Gastroesophageal sphincter (tissue), 4 donors: Measurements from ENCODE around the gene HSPBP1. TPM values are rescaled to one million over a fixed set of nuclear protein-coding genes. Genes with fewer than 3 reads are reported as not detected.

ENCODE experiments used
- ATAC-seq: fragments of 150-250 bp; one replicate; pipeline ENCODE4 v1.9.1; 2016; ENCODE audit warnings: mild to moderate bottlenecking, moderate library complexity
- H3K27ac ChIP-seq, 4 donors: fragments of 200-600 bp; sonication (generic) in 3 of 4; 1 replicate in 3 of 4; 2 replicates in 1 of 4; pipeline ENCODE4 v1.5.1; 2016 to 2019
- H3K27me3 ChIP-seq: fragments of 200-600 bp; sonication (generic); one replicate; pipeline ENCODE4 v1.5.1; 2019
- H3K36me3 ChIP-seq, 2 donors: fragments of 200-600 bp; sonication (generic); one replicate each; pipeline ENCODE4 v1.5.1; 2019; ENCODE audit warnings: control low read depth in 1 of 2
- H3K4me1 ChIP-seq, 3 donors: fragments of 200-600 bp; sonication (generic); 1 replicate in 2 of 3; 2 replicates in 1 of 3; pipeline ENCODE4 v1.5.1; 2016 to 2019; ENCODE audit warnings: control low read depth in 2 of 3
- H3K4me3 ChIP-seq, 2 donors: fragments of 200-600 bp; sonication (generic); one replicate each; pipeline ENCODE4 v1.5.1; 2019; ENCODE audit warnings: mild to moderate bottlenecking in 1 of 2, moderate library complexity in 1 of 2
- H3K9me3 ChIP-seq, 3 donors: fragments of 200-600 bp; sonication (generic); one replicate each; pipeline ENCODE4 v1.5.1; 2017 to 2019; ENCODE audit warnings: control low read depth in 2 of 3
- CTCF ChIP-seq, 4 experiments: fragments of 200-600 bp in 2 of 4; fragments of 450-650 bp in 2 of 4; sonication (generic) in 1 of 4; IDR thresholded peaks; one replicate each; pipeline ENCODE4 v1.5.1; 2017 to 2019; ENCODE audit warnings: antibody characterized with exemption in 4 of 4, mild to moderate bottlenecking in 2 of 4, moderate library complexity in 2 of 4
- EP300 ChIP-seq: sonication (generic); formaldehyde crosslinking; IDR thresholded peaks from one replicate; pipeline ENCODE4 v1.6.1; 2017; ENCODE audit warnings: antibody characterized with exemption, mild to moderate bottlenecking
- POLR2A ChIP-seq, 2 donors: fragments of 450-650 bp; IDR thresholded peaks; one replicate each; pipeline ENCODE4 v1.6.1; 2017; ENCODE audit warnings: antibody characterized with exemption in 2 of 2, mild to moderate bottlenecking in 2 of 2, moderate library complexity in 1 of 2
- POLR2AphosphoS5 ChIP-seq: sonication (generic); formaldehyde crosslinking; IDR thresholded peaks from one replicate; pipeline ENCODE4 v1.6.1; 2017; ENCODE audit warnings: antibody characterized with exemption
- WGBS, 2 donors: methylation state at CpG; one replicate each; pipeline ENCODE4 v1.1.5; 2018; ENCODE audit warnings: low coverage in 1 of 2; 5-methylcytosine and 5-hydroxymethylcytosine counted together
- total RNA-seq, 4 donors: library from RNA; depleted of rRNA; stranded (reverse); fragments of >200 nt; gene quantifications; one replicate each; pipeline ENCODE4 v1.1.0, GENCODE V29; 2016

HSPBP1 gene
- total RNA-seq, 4 donors from 2014 or later, result 20.9 to 37.1 (median 26.5) TPM

- H3K36me3 ChIP-seq, result peaks cover 0 to 50% of the 10 kb centered on the region in 2 donors
- H3K27ac ChIP-seq, result no peak overlapping the region
- H3K27me3 ChIP-seq, result no peaks in the 10 kb centered on the region
- 84% methylated on average over 5 of the region's 9 CpGs; no CpG with 5 or more reads in 1 of the 2 donors for WGBS, 2 donors
- H3K9me3 ChIP-seq, result no peaks in the 10 kb centered on the region
- no peak overlapping the region for H3K4me3 ChIP-seq
- H3K4me1 ChIP-seq, result peaks cover 0 to 67% (median 16%) of the 10 kb centered on the region in 3 donors
- ATAC-seq, result no peak
- TF ChIP-seq EP300, result no peak
- no peak for TF ChIP-seq POLR2AphosphoS5
- TF ChIP-seq POLR2A (IDR thresholded peaks at IDR 0.05), result no peak
- no peak for TF ChIP-seq CTCF (IDR thresholded peaks at IDR 0.05)
These were observed 31.2 kb downstream of the HSPBP1 start for GRCh38 chr19:55248704-55249103.

GRCh38 chr19:55248166-55248675 lies 31.7 kb downstream of the HSPBP1 start:
- no peaks in the 10 kb centered on the region for H3K9me3 ChIP-seq
- peaks cover 0 to 62% (median 16%) of the 10 kb centered on the region in 3 donors for H3K4me1 ChIP-seq
- H3K36me3 ChIP-seq, result peaks cover 0 to 52% of the 10 kb centered on the region in 2 donors
- no peak overlapping the region for H3K27ac ChIP-seq
- no peaks in the 10 kb centered on the region for H3K27me3 ChIP-seq
- WGBS, 2 donors, result 61 to 67% methylated on average over 2 to 3 of the region's 10 CpGs
- ATAC-seq, result no peak
- TF ChIP-seq POLR2A (IDR thresholded peaks at IDR 0.05), result no peak
- H3K4me3 ChIP-seq, result no peak overlapping the region

GRCh38 chr19:55247621-55248099 lies 32.2 kb downstream of the HSPBP1 start:
- WGBS, 2 donors, result 14 to 30% methylated on average over 1 to 4 of the region's 10 CpGs
- peak; percentile 31 for ATAC-seq

GRCh38 chr19:55246462-55247451 lies 33.2 kb downstream of the HSPBP1 start:
- peaks cover 0 to 64% of the 10 kb centered on the region in 2 donors for H3K36me3 ChIP-seq
- 90 to 96% methylated on average over 4 to 10 of the region's 40 CpGs for WGBS, 2 donors

More at GRCh38 chr19:55247621-55248099, 32.2 kb downstream of the HSPBP1 start:
- no peak for TF ChIP-seq POLR2AphosphoS5
- no peak for TF ChIP-seq EP300
- TF ChIP-seq POLR2A (IDR thresholded peaks at IDR 0.05), result no peak
- no peak for TF ChIP-seq CTCF (IDR thresholded peaks at IDR 0.05)
- H3K9me3 ChIP-seq, result no peaks in the 10 kb centered on the region
- peaks cover 0 to 56% (median 14%) of the 10 kb centered on the region in 3 donors for H3K4me1 ChIP-seq
- H3K27me3 ChIP-seq, result no peaks in the 10 kb centered on the region
- no peak overlapping the region for H3K27ac ChIP-seq
- no peak overlapping the region for H3K4me3 ChIP-seq
- peaks cover 0 to 55% of the 10 kb centered on the region in 2 donors for H3K36me3 ChIP-seq

More at GRCh38 chr19:55246462-55247451, 33.2 kb downstream of the HSPBP1 start:
- Histone ChIP-seq H3K27ac (no peak overlapping the region), H3K4me3 (no peak overlapping the region), H3K4me1 (peaks cover 0 to 49% (median 13%) of the 10 kb centered on the region in 3 donors), H3K27me3 (no peaks in the 10 kb centered on the region), H3K9me3 (no peaks in the 10 kb centered on the region)
- TF ChIP-seq CTCF (IDR thresholded peaks at IDR 0.05) (no peak), POLR2A (IDR thresholded peaks at IDR 0.05) (no peak), POLR2AphosphoS5 (no peak), EP300 (no peak)
- no peak for ATAC-seq
